H1 (cell line): ENCODE measurements around the gene SHROOM3. TPM values are rescaled to one million over a fixed set of nuclear protein-coding genes. Genes with fewer than 3 reads are reported as not detected.

Experiments
- CTCF ChIA-PET: fragments of 300-600 bp; sonication (Branson Sonifier 250); formaldehyde crosslinking; loops from one replicate; lab custom pipeline; 2021; ENCODE audit not compliant: partially characterized antibody; lab: Charles Lee
- POLR2A ChIA-PET: fragments of 300-600 bp; sonication (Branson Sonifier 250); formaldehyde crosslinking; loops from one replicate; lab custom pipeline; 2021; ENCODE audit warnings: inconsistent platforms; ENCODE audit not compliant: partially characterized antibody; lab: Charles Lee
- DNase-seq, 2 experiments: peaks; one replicate each; pipeline versions ENCODE4 v3.0.0 to v3.0.0-alpha.2; 2010 to 2022; ENCODE audit warnings: low spot score in 2 of 2, low read depth in 1 of 2, mixed read lengths in 1 of 2
- FAIRE-seq: peaks from 2 replicates; lab custom pipeline; 2011; peaks lifted over from hg19 to GRCh38; lab: Jason Lieb, UNC
- H2AFZ ChIP-seq: 2 replicates; pipeline ENCODE4 v1.8.1; 2012; ENCODE audit warnings: low read length, inconsistent platforms
- H2AK5ac ChIP-seq: 2 replicates; pipeline ENCODE4 v1.6.1; 2013; ENCODE audit warnings: low read depth, low read length
- H2BK120ac ChIP-seq: replicated peaks from 2 replicates; pipeline ENCODE3; 2013; ENCODE audit warnings: low read depth, low read length, inconsistent platforms
- H2BK12ac ChIP-seq: 2 replicates; pipeline ENCODE4 v1.6.1; 2013; ENCODE audit warnings: low read depth, low read length
- H2BK15ac ChIP-seq: 2 replicates; pipeline ENCODE4 v1.6.1; 2013; ENCODE audit warnings: low read length
- H2BK20ac ChIP-seq: 2 replicates; pipeline ENCODE4 v1.6.1; 2013; ENCODE audit warnings: low read length
- H2BK5ac ChIP-seq: 2 replicates; pipeline ENCODE4 v1.6.1; 2013; ENCODE audit warnings: low read depth, low read length
- H3K14ac ChIP-seq: 2 replicates; pipeline ENCODE4 v1.6.1; 2013; ENCODE audit warnings: inconsistent platforms; ENCODE audit not compliant: insufficient read length
- H3K18ac ChIP-seq: 2 replicates; pipeline ENCODE4 v1.6.1; 2013; ENCODE audit warnings: low read length; ENCODE audit errors: extremely low read depth
- H3K23ac ChIP-seq: 2 replicates; pipeline ENCODE4 v1.6.1; 2013; ENCODE audit warnings: inconsistent platforms; ENCODE audit not compliant: insufficient read length
- H3K23me2 ChIP-seq: 2 replicates; pipeline ENCODE4 v1.6.1; 2013; ENCODE audit warnings: low read depth, low read length
- H3K27ac ChIP-seq: 2 replicates; pipeline ENCODE4 v1.6.1; 2011; ENCODE audit warnings: low read depth, low read length, inconsistent platforms
- H3K27me3 ChIP-seq, 4 experiments: replicated peaks in 1 of 4; 1 replicate in 1 of 4; 2 replicates in 3 of 4; pipeline versions ENCODE4 v1.6.1 to v1.8.1; 2011 to 2013; ENCODE audit warnings: low read length in 3 of 4, mild to moderate bottlenecking in 3 of 4, inconsistent platforms in 2 of 4, mixed read lengths in 2 of 4, moderate library complexity in 1 of 4; ENCODE audit not compliant: control insufficient read depth in 3 of 4, insufficient read depth in 3 of 4; ENCODE audit errors: extremely low read depth in 1 of 4
- H3K36me3 ChIP-seq, 4 experiments: 2 replicates each; pipeline versions ENCODE4 v1.6.1 to v1.8.1; 2011 to 2013; ENCODE audit warnings: mild to moderate bottlenecking in 4 of 4, low read length in 3 of 4, moderate library complexity in 2 of 4, control low read depth in 1 of 4, inconsistent platforms in 1 of 4; ENCODE audit not compliant: insufficient read depth in 4 of 4, control insufficient read depth in 2 of 4
- H3K4ac ChIP-seq: replicated peaks from 2 replicates; pipeline ENCODE3; 2013; ENCODE audit warnings: low read length, low read depth, mixed read lengths, inconsistent platforms; ENCODE audit not compliant: insufficient read length
- H3K4me1 ChIP-seq, 4 experiments: replicated peaks in 1 of 4; 1 replicate in 1 of 4; 2 replicates in 3 of 4; pipeline versions ENCODE4 v1.6.1 to v1.8.1; 2011 to 2013; ENCODE audit warnings: low read length in 3 of 4, inconsistent platforms in 2 of 4, mixed read lengths in 1 of 4; ENCODE audit not compliant: insufficient read depth in 4 of 4, control insufficient read depth in 3 of 4
- H3K4me2 ChIP-seq, 2 experiments: 2 replicates each; pipeline versions ENCODE4 v1.6.1 to v1.8.1; 2011 to 2013; ENCODE audit warnings: low read depth in 2 of 2, low read length in 2 of 2, control low read depth in 1 of 2, inconsistent platforms in 1 of 2, mild to moderate bottlenecking in 1 of 2; ENCODE audit not compliant: insufficient read depth in 1 of 2
- H3K4me3 ChIP-seq, 4 experiments: fragments of 200-600, 300-600 bp in 1 of 4; sonication (generic), shearing (Covaris generic), sonication (Bioruptor Twin) in 1 of 4; 2 replicates each; pipeline versions ENCODE4 v1.5.1 to v1.8.1; 2011 to 2016; ENCODE audit warnings: low read length in 4 of 4, low read depth in 3 of 4, control low read depth in 2 of 4, inconsistent platforms in 2 of 4, mild to moderate bottlenecking in 2 of 4, mixed read lengths in 1 of 4, moderate library complexity in 1 of 4; ENCODE audit not compliant: insufficient read depth in 2 of 4; ENCODE audit errors: extremely low read depth in 1 of 4
- H3K56ac ChIP-seq: replicated peaks from 2 replicates; pipeline ENCODE3; 2013; ENCODE audit warnings: low read depth, mild to moderate bottlenecking, mixed read lengths, low read length, inconsistent platforms; ENCODE audit not compliant: insufficient read length
- H3K79me1 ChIP-seq: 2 replicates; pipeline ENCODE4 v1.6.1; 2013; ENCODE audit warnings: low read depth, low read length, control low read depth
- H3K79me2 ChIP-seq, 2 experiments: 2 replicates each; pipeline versions ENCODE4 v1.6.1 to v1.8.1; 2012 to 2013; ENCODE audit warnings: low read length in 2 of 2, mild to moderate bottlenecking in 2 of 2, inconsistent platforms in 1 of 2; ENCODE audit not compliant: insufficient read depth in 2 of 2, control insufficient read depth in 1 of 2
- H3K9ac ChIP-seq, 4 experiments: replicated peaks in 1 of 4; 1 replicate in 1 of 4; 2 replicates in 3 of 4; pipeline versions ENCODE4 v1.6.1 to v1.8.1; 2011 to 2013; ENCODE audit warnings: low read depth in 3 of 4, low read length in 3 of 4, control low read depth in 2 of 4, mild to moderate bottlenecking in 2 of 4, moderate library complexity in 2 of 4, inconsistent platforms in 1 of 4; ENCODE audit errors: extremely low read depth in 1 of 4
- H3K9me3 ChIP-seq, 2 experiments: 2 replicates each; pipeline versions ENCODE4 v1.6.1 to v1.8.1; 2012 to 2013; ENCODE audit warnings: mild to moderate bottlenecking in 2 of 2, moderate library complexity in 2 of 2, control low read depth in 1 of 2, inconsistent platforms in 1 of 2, low read depth in 1 of 2, low read length in 1 of 2, mixed read lengths in 1 of 2; ENCODE audit not compliant: insufficient read depth in 2 of 2
- H4K20me1 ChIP-seq, 2 experiments: replicated peaks in 1 of 2; 2 replicates each; pipeline versions ENCODE3 to v1.8.1; 2011 to 2013; ENCODE audit warnings: inconsistent platforms in 2 of 2, low read length in 2 of 2, mild to moderate bottlenecking in 1 of 2; ENCODE audit not compliant: insufficient read depth in 2 of 2, control insufficient read depth in 1 of 2
- H4K5ac ChIP-seq: 2 replicates; pipeline ENCODE4 v1.6.1; 2013; ENCODE audit warnings: low read length, low read depth, mixed read lengths, inconsistent platforms; ENCODE audit not compliant: insufficient read length
- H4K8ac ChIP-seq: 2 replicates; pipeline ENCODE4 v1.8.0; 2013; ENCODE audit warnings: mild to moderate bottlenecking, moderate library complexity, low read length, inconsistent platforms; ENCODE audit not compliant: insufficient read depth; ENCODE audit errors: extremely low read depth
- H4K91ac ChIP-seq: replicated peaks from 2 replicates; pipeline ENCODE3; 2013; ENCODE audit warnings: low read length, mixed read lengths, inconsistent platforms; ENCODE audit not compliant: insufficient read length
- ASH2L ChIP-seq: fragments of 200-600, 300-600 bp; sonication (generic); IDR thresholded peaks from one replicate; pipeline ENCODE4 v1.7.1; 2017; ENCODE audit warnings: low read length
- BACH1 ChIP-seq: IDR thresholded peaks from 2 replicates; pipeline ENCODE4 v1.6.1; 2012; ENCODE audit warnings: low read length, improper control_type of control experiment
- CHD1 ChIP-seq: IDR thresholded peaks from 2 replicates; pipeline ENCODE4 v1.6.1; 2012; ENCODE audit warnings: low read depth, low read length, improper control_type of control experiment
- CTCF ChIP-seq, 3 experiments: IDR thresholded peaks; 1 replicate in 2 of 3; 2 replicates in 1 of 3; pipeline versions ENCODE4 v1.5.1 to v1.6.1; 2011; ENCODE audit warnings: low read length in 3 of 3, mild to moderate bottlenecking in 3 of 3, inconsistent platforms in 2 of 3, low read depth in 1 of 3, moderate library complexity in 1 of 3; ENCODE audit not compliant: insufficient read depth in 1 of 3; ENCODE audit errors: control extremely low read depth in 1 of 3
- FOSL1 ChIP-seq: IDR thresholded peaks from 2 replicates; pipeline ENCODE4 v1.6.1; 2011; ENCODE audit warnings: mild to moderate bottlenecking, low read depth, low read length, moderate library complexity; ENCODE audit not compliant: insufficient read depth
- JUN ChIP-seq: IDR thresholded peaks from 2 replicates; pipeline ENCODE4 v1.6.1; 2011; ENCODE audit warnings: low read depth, mild to moderate bottlenecking, improper control_type of control experiment, low read length
- MAX ChIP-seq: IDR thresholded peaks from 2 replicates; pipeline ENCODE4 v1.6.1; 2012; ENCODE audit warnings: inconsistent platforms
- RAD21 ChIP-seq, 2 experiments: IDR thresholded peaks in 1 of 2; conservative IDR thresholded peaks in 1 of 2; 2 replicates each; pipeline ENCODE4 v1.6.1; 2011; ENCODE audit warnings: low read depth in 2 of 2, low read length in 2 of 2, improper control_type of control experiment in 1 of 2, inconsistent platforms in 1 of 2, mild to moderate bottlenecking in 1 of 2, moderate library complexity in 1 of 2
- SIRT6 ChIP-seq: IDR thresholded peaks from one replicate; pipeline ENCODE4 v1.7.1; 2012; ENCODE audit warnings: low read length, inconsistent platforms
- TCF12 ChIP-seq: IDR thresholded peaks from 2 replicates; pipeline ENCODE4 v1.6.1; 2011; ENCODE audit warnings: low read depth, mild to moderate bottlenecking, low read length
- WGBS, 2 experiments: shearing (Covaris generic) in 1 of 2; methylation state at CpG; one replicate each; pipeline versions ENCODE4 v1.1.6 to v1.1.7; 2013 to 2015; ENCODE audit warnings: low lambda C conversion rate in 2 of 2, mixed read lengths in 2 of 2, inconsistent platforms in 1 of 2, low coverage in 1 of 2, missing lambda C conversion rate in 1 of 2; ENCODE audit not compliant: insufficient replicate concordance in 2 of 2, insufficient coverage in 1 of 2, insufficient read length in 1 of 2; ENCODE audit errors: extremely low coverage in 1 of 2, missing lambda C conversion rate in 1 of 2; 5-methylcytosine and 5-hydroxymethylcytosine counted together
- polyA plus RNA-seq, 7 experiments: library from polyadenylated mRNA; depleted of rRNA in 3 of 7; stranded (reverse) in 5 of 7; unstranded in 2 of 7; fragments of >200 nt in 5 of 7; fragments of 200-250 nt in 2 of 7; gene quantifications; 1 replicate in 5 of 7; 2 replicates in 1 of 7; 4 replicates in 1 of 7; pipeline versions ENCODE4 v1.2.1 to v1.2.3, GENCODE V29; 2011 to 2013; ENCODE audit warnings: missing spikeins in 2 of 7, mixed read lengths in 2 of 7
- total RNA-seq: library from RNA; stranded (reverse); fragmentation: NEBNext Ultra II Directional; extraction: Animal tissue kit (Norgen Biotek cat#: 25700); gene quantifications from 2 replicates; pipeline ENCODE4 v1.2.1, GENCODE V29; 2021

SHROOM3 gene
- total and polyA plus RNA-seq, 2 of the 8 experiments (the other 6 are each of a cell fraction or from before 2014, with no cell fraction given): 15.8 to 34.0 TPM

GRCh38 chr4:76725039-76725438 is 290.0 kb downstream of the SHROOM3 start:
- no peak overlapping the region for H4K91ac ChIP-seq
- no peaks in the 10 kb centered on the region for H3K27me3 ChIP-seq
- no peaks in the 10 kb centered on the region for H3K23me2 ChIP-seq
- no peak overlapping the region for H2AFZ ChIP-seq
- H2AK5ac ChIP-seq: no peak overlapping the region
- DNase-seq: no peak
- no peak for FAIRE-seq
- H2BK5ac ChIP-seq: no peak overlapping the region
- 50% methylated on average over 2 of the region's 2 CpGs; no CpG with 5 or more reads in 1 of the 2 experiments for WGBS, 2 experiments
- H4K20me1 ChIP-seq: peaks cover 0 to 1% of the 10 kb centered on the region in 2 experiments
- H2BK15ac ChIP-seq: no peak overlapping the region
- peaks cover 0 to 11% (median 7%) of the 10 kb centered on the region in 4 experiments; a peak in 4 of 7 replicates for H3K4me1 ChIP-seq
- H3K36me3 ChIP-seq: no peaks in the 10 kb centered on the region
- no peak overlapping the region for H2BK20ac ChIP-seq
- no peak overlapping the region for H3K4ac ChIP-seq
- no peak overlapping the region for H3K27ac ChIP-seq
- H3K79me1 ChIP-seq: no peaks in the 10 kb centered on the region
- no peak overlapping the region for H3K9ac ChIP-seq
- no peak overlapping the region for H3K56ac ChIP-seq
- TF ChIP-seq BACH1 (no peak), FOSL1 (no peak), JUN (no peak), CHD1 (no peak), TCF12 (no peak), RAD21 (IDR thresholded peaks at IDR 0.05 in 1 of 2, conservative IDR thresholded peaks at IDR 0.05 in 1 of 2; ENCODE audit: low read depth in 2 of 2, low read length in 2 of 2) (no peak), CTCF (IDR thresholded peaks at IDR 0.05; ENCODE audit: control extremely low read depth in 1 of 3, insufficient read depth in 1 of 3, low read depth in 1 of 3, low read length in 3 of 3) (no peak), ASH2L (no peak), MAX (no peak), SIRT6 (no peak)
- H4K5ac ChIP-seq: no peak overlapping the region
- H3K4me2 ChIP-seq: no peak overlapping the region
- H3K18ac ChIP-seq: no peak overlapping the region
- H3K79me2 ChIP-seq: peaks cover 2 to 44% of the 10 kb centered on the region in 2 experiments; a peak in 2 of 4 replicates
- no peak overlapping the region for H3K14ac ChIP-seq
- H2BK12ac ChIP-seq: no peak overlapping the region
- ChIA-PET POLR2A (interaction anchor here (1.5 kb wide), 1 partner anchor 9 kb away, joined by 4 read pairs; no protein-coding TSS in a partner anchor), CTCF (interaction anchor here (0.9 to 1.8 kb wide), 5 partner anchors 33 to 294 kb away, joined by 3 to 6 read pairs (median 4); no protein-coding TSS in a partner anchor)
- no peak overlapping the region for H2BK120ac ChIP-seq
- H4K8ac ChIP-seq: no peak overlapping the region
- no peak overlapping the region for H3K23ac ChIP-seq
- no peak overlapping the region for H3K4me3 ChIP-seq
- no peaks in the 10 kb centered on the region for H3K9me3 ChIP-seq
